Measurements from ENCODE around the gene COX6A1. TPM values are rescaled to one million over a fixed set of nuclear protein-coding genes. Genes with fewer than 3 reads are reported as not detected.

COX6A1 gene
- total and polyA plus RNA-seq, 2 of the 13 experiments (the other 11 are each of a cell fraction or from before 2014, with no cell fraction given): 542 to 673 TPM

- TF ChIP-seq ZNF781 (CRISPR knock-in tag; IDR thresholded peaks at IDR 0.05; ENCODE audit: borderline replicate concordance, not compliant biosample characterization): peak; percentile 65
- peak; percentile 67; the same call in 1 of the 2 replicates for TF ChIP-seq DNMT3B (CRISPR knock-in tag; conservative IDR thresholded peaks at IDR 0.05)
- peak; percentile 73; the same call in 1 of the 2 replicates for TF ChIP-seq ZNF44 (CRISPR knock-in tag; IDR thresholded peaks at IDR 0.05)
- no peak; the same call in 1 of the 2 replicates for TF ChIP-seq YEATS4 (CRISPR knock-in tag; IDR thresholded peaks at IDR 0.05; ENCODE audit: borderline replicate concordance)
- TF ChIP-seq SALL1 (CRISPR knock-in tag; IDR thresholded peaks at IDR 0.05): peak; percentile 45; the same call in 1 of the 2 replicates
- peak; percentile 80 for TF ChIP-seq ERF (CRISPR knock-in tag; IDR thresholded peaks at IDR 0.05)
- peak; percentile 31; the same call in 1 of the 2 replicates for TF ChIP-seq HINFP (CRISPR knock-in tag; IDR thresholded peaks at IDR 0.05; ENCODE audit: low read depth)
- TF ChIP-seq MED13 (CRISPR knock-in tag; IDR thresholded peaks at IDR 0.05): no peak
- TF ChIP-seq ZZZ3 (CRISPR knock-in tag; IDR thresholded peaks at IDR 0.05; ENCODE audit: borderline replicate concordance): no peak
- TF ChIP-seq ZBTB20 (CRISPR knock-in tag; IDR thresholded peaks at IDR 0.05; ENCODE audit: borderline replicate concordance, low read depth): no peak
- TF ChIP-seq KAT8 (CRISPR knock-in tag; IDR thresholded peaks at IDR 0.05): peak; percentile 84
- no peak for TF ChIP-seq ZBTB8A (CRISPR knock-in tag; IDR thresholded peaks at IDR 0.05; ENCODE audit: borderline replicate concordance, low read depth)
- 0 out of 2 replicates have a peak, but pooled peaks have one; percentile 47 for TF ChIP-seq SOX5 (CRISPR knock-in tag; IDR thresholded peaks at IDR 0.05; ENCODE audit: borderline replicate concordance)
- no peak for TF ChIP-seq ZNF318 (CRISPR knock-in tag; IDR thresholded peaks at IDR 0.05)
- no peak for TF ChIP-seq MLXIP (CRISPR knock-in tag; IDR thresholded peaks at IDR 0.05; ENCODE audit: borderline replicate concordance)
- peak; percentile 40; the same call in 1 of the 2 replicates for TF ChIP-seq MXD4 (CRISPR knock-in tag; IDR thresholded peaks at IDR 0.05)
- no peak for TF ChIP-seq ZSCAN29 (CRISPR knock-in tag; conservative IDR thresholded peaks at IDR 0.05)
These were observed 31.7 kb downstream of the COX6A1 start, which contains the start of gene SRSF9 (continued) for GRCh38 chr12:120469450-120470149.

Data from HepG2 (cell line).